ENCODE results near the gene EIF2B2.

The EIF2B2 gene

GRCh38 chr14:75002392-75003249 is at the start of gene EIF2B2:
Gene EIF2B2 (plus strand): TSS chr14:75002921. CDS start chr14:75002991, 70 bp downstream.
- peak; percentile 99 for DNase-seq

- no peak for DNase-seq
These were observed 49.0 kb upstream of the EIF2B2 start for GRCh38 chr14:74953686-74954085.

GRCh38 chr14:74954232-74954946 is 48.3 kb upstream of the EIF2B2 start:
- no peak for DNase-seq

- no peak for DNase-seq
These were observed 47.8 kb upstream of the EIF2B2 start for GRCh38 chr14:74954947-74955228.

GRCh38 chr14:74955229-74956026 is 47.3 kb upstream of the EIF2B2 start, which contains the start of gene PGF:
Gene PGF (minus strand): TSS chr14:74955597. CDS start chr14:74955242, 355 bp downstream.
- peak; percentile 40 to 49 for DNase-seq

- no peak for DNase-seq
These were observed 46.8 kb upstream of the EIF2B2 start for GRCh38 chr14:74956027-74956279.

- DNase-seq, result no peak
These were observed 46.2 kb upstream of the EIF2B2 start for GRCh38 chr14:74956280-74957072.

GRCh38 chr14:74959596-74960180 is 43.0 kb upstream of the EIF2B2 start:
- DNase-seq, result no peak

- no peak for DNase-seq
These were observed 42.0 kb upstream of the EIF2B2 start for GRCh38 chr14:74960736-74961135.

- DNase-seq, result no peak
These were observed 41.3 kb upstream of the EIF2B2 start for GRCh38 chr14:74961238-74961911.

GRCh38 chr14:74962046-74962445 is 40.7 kb upstream of the EIF2B2 start:
- DNase-seq, result no peak

- DNase-seq, result peak in 1 of 2 donors; percentile 16
These were observed 40.2 kb upstream of the EIF2B2 start for GRCh38 chr14:74962493-74962892.

- no peak for DNase-seq
These were observed 39.5 kb upstream of the EIF2B2 start for GRCh38 chr14:74963178-74963704.

- no peak for DNase-seq
These were observed 38.9 kb upstream of the EIF2B2 start for GRCh38 chr14:74963705-74964271.

GRCh38 chr14:74964787-74965485 is 37.8 kb upstream of the EIF2B2 start:
- no peak for DNase-seq

GRCh38 chr14:74965486-74966153 is 37.1 kb upstream of the EIF2B2 start:
- no peak for DNase-seq

- DNase-seq, result no peak
These were observed 33.9 kb upstream of the EIF2B2 start for GRCh38 chr14:74968811-74969210.

GRCh38 chr14:74973003-74973653 is 29.6 kb upstream of the EIF2B2 start:
- no peak for DNase-seq

- no peak for DNase-seq
These were observed 28.8 kb upstream of the EIF2B2 start for GRCh38 chr14:74973905-74974363.
